K562 (cell line): ENCODE results near the gene DHX57. TPM values are rescaled to one million over a fixed set of nuclear protein-coding genes. Genes with fewer than 3 reads are reported as not detected.

ENCODE experiments used
- ARID1B ChIP-seq: fragments of 450-650 bp; IDR thresholded peaks from 2 replicates; pipeline ENCODE4 v1.6.1; 2016; ENCODE audit warnings: antibody characterized with exemption, mild to moderate bottlenecking, inconsistent platforms
- BDP1 ChIP-seq: IDR thresholded peaks from 3 replicates; pipeline ENCODE4 v1.6.1; 2011; ENCODE audit not compliant: insufficient read length, insufficient read depth
- BRF1 ChIP-seq: IDR thresholded peaks from 3 replicates; pipeline ENCODE4 v1.6.1; 2011; ENCODE audit warnings: borderline replicate concordance, mild to moderate bottlenecking; ENCODE audit not compliant: insufficient read length; ENCODE audit errors: extremely low read depth
- CAMTA2 ChIP-seq: fragments of 250-450 bp; sonication (Bioruptor Pico); conservative IDR thresholded peaks from 2 replicates; pipeline ENCODE4 v1.5.1; 2022
- CHD4 ChIP-seq: fragments of 200-600 bp; sonication (generic); IDR thresholded peaks from 3 replicates; pipeline ENCODE4 v1.6.1; 2012; ENCODE audit warnings: low read depth, mild to moderate bottlenecking, mixed read lengths, low read length, inconsistent platforms; ENCODE audit not compliant: insufficient read depth, insufficient replicate concordance, poor library complexity, severe bottlenecking
- CXXC5 ChIP-seq: fragments of 250-450 bp; sonication (Bioruptor Pico); IDR thresholded peaks from 2 replicates; pipeline ENCODE4 v1.8.0; 2022; ENCODE audit warnings: inconsistent platforms, mild to moderate bottlenecking, moderate library complexity
- DNMT1 ChIP-seq: fragments of 450-650 bp; IDR thresholded peaks from 2 replicates; pipeline ENCODE4 v1.6.1; 2016; ENCODE audit warnings: antibody characterized with exemption, mild to moderate bottlenecking
- FOSL1 ChIP-seq: fragments of 200-800 bp; sonication (Bioruptor generic); conservative IDR thresholded peaks from 2 replicates; pipeline ENCODE4 v1.6.1; 2016; ENCODE audit warnings: missing genetic modification characterization, missing compliant biosample characterization
- HIVEP1 ChIP-seq: fragments of 250-450 bp; sonication (Bioruptor Pico); IDR thresholded peaks from 2 replicates; pipeline ENCODE4 v1.4.0; 2020; ENCODE audit warnings: mild to moderate bottlenecking
- HMG20A ChIP-seq: fragments of 450-650 bp; formaldehyde crosslinking; conservative IDR thresholded peaks from 2 replicates; pipeline ENCODE4 v1.4.0; 2020; ENCODE audit warnings: mild to moderate bottlenecking, mixed read lengths
- JUN ChIP-seq, 2 experiments: sonication (generic) in 1 of 2; formaldehyde crosslinking in 1 of 2; IDR thresholded peaks; 2 replicates each; pipeline versions ENCODE4 v1.6.1 to v1.8.0; 2012 to 2022; ENCODE audit warnings: borderline replicate concordance in 2 of 2, mild to moderate bottlenecking in 2 of 2, improper control_type of control experiment in 1 of 2, low read depth in 1 of 2, low read length in 1 of 2, missing genetic modification reagents in 1 of 2
- NCOA1 ChIP-seq: fragments of 450-650 bp; IDR thresholded peaks from 2 replicates; pipeline ENCODE4 v1.6.1; 2016; ENCODE audit warnings: low read depth
- RBM17 ChIP-seq: fragments of 200-400 bp; formaldehyde crosslinking; IDR thresholded peaks from 2 replicates; pipeline ENCODE4 v1.6.1; 2017; ENCODE audit warnings: low read depth, mild to moderate bottlenecking, low read length, borderline replicate concordance
- SMAD2 ChIP-seq: fragments of 150-350 bp; IDR thresholded peaks from 2 replicates; pipeline ENCODE4 v1.6.1; 2014; ENCODE audit warnings: low read depth, mild to moderate bottlenecking, low read length
- SMAD3 ChIP-seq: fragments of 450-650 bp; formaldehyde crosslinking; conservative IDR thresholded peaks from 2 replicates; pipeline ENCODE4 v1.4.0; 2020; ENCODE audit warnings: mild to moderate bottlenecking
- SMARCC2 ChIP-seq: fragments of 450-650 bp; IDR thresholded peaks from 2 replicates; pipeline ENCODE4 v1.6.1; 2017; ENCODE audit warnings: antibody characterized with exemption, moderate library complexity, mild to moderate bottlenecking, low read depth
- TCFL5 ChIP-seq: fragments of 250-450 bp; sonication (Bioruptor Pico); conservative IDR thresholded peaks from 2 replicates; pipeline ENCODE4 v1.6.1; 2021; ENCODE audit warnings: mild to moderate bottlenecking, moderate library complexity, matching md5 sums
- ZNF253 ChIP-seq: fragments of 250-450 bp; sonication (Bioruptor Pico); conservative IDR thresholded peaks from 2 replicates; pipeline ENCODE4 v1.6.1; 2021; ENCODE audit warnings: mild to moderate bottlenecking
- ZNF445 ChIP-seq: fragments of 250-450 bp; sonication (Bioruptor Pico); IDR thresholded peaks from 2 replicates; pipeline ENCODE4 v1.4.0; 2020; ENCODE audit warnings: low read depth, mild to moderate bottlenecking, moderate library complexity
- ZNF589 ChIP-seq: fragments of 200-800 bp; sonication (Bioruptor generic); IDR thresholded peaks from 2 replicates; pipeline ENCODE4 v1.6.1; 2016; ENCODE audit warnings: low read depth, missing genetic modification characterization, missing compliant biosample characterization
- polyA plus RNA-seq, 8 experiments: library from polyadenylated mRNA; depleted of rRNA in 4 of 8; stranded (reverse) in 5 of 8; unstranded in 3 of 8; fragments of >200 nt; fragmentation: Nextera tagmentation in 2 of 8; fragmentation: Illumina TruSeq in 1 of 8; extraction: Ambion mirVana in 2 of 8; extraction: Trizol in 1 of 8; gene quantifications; 2 replicates each; pipeline versions ENCODE4 v1.2.1 to v1.2.3, GENCODE V29; 2011 to 2014; ENCODE audit warnings: inconsistent platforms in 1 of 8, missing spikeins in 1 of 8
- total RNA-seq, 7 experiments: library from RNA; depleted of rRNA in 6 of 7; stranded (reverse); fragments of >200 nt in 6 of 7; fragmentation: Illumina TruSeq in 2 of 7; extraction: Trizol in 2 of 7; gene quantifications; 2 replicates each; pipeline versions ENCODE4 v1.2.1 to v1.2.3, GENCODE V29; 2011 to 2021; ENCODE audit warnings: low replicate concordance in 1 of 7
- TF ChIP-seq, protein P1 (sequence below): fragments of 250-450 bp; sonication (Bioruptor Pico); IDR thresholded peaks from 2 replicates; pipeline ENCODE4 v1.5.0; 2020; ENCODE audit warnings: mild to moderate bottlenecking
- TF ChIP-seq, protein P2 (sequence below): fragments of 250-450 bp; sonication (Bioruptor Pico); IDR thresholded peaks from 2 replicates; pipeline ENCODE4 v1.4.0; 2020
- TF ChIP-seq, protein P3 (sequence below): IDR thresholded peaks from 2 replicates; pipeline ENCODE4 v1.6.1; 2016; ENCODE audit warnings: missing genetic modification characterization, missing compliant biosample characterization
- TF ChIP-seq, protein P4 (sequence below): fragments of 450-650 bp; formaldehyde crosslinking; IDR thresholded peaks from 2 replicates; pipeline ENCODE4 v1.4.0; 2022; ENCODE audit warnings: missing genetic modification characterization

DHX57 gene
- total and polyA plus RNA-seq, 9 of the 15 experiments (the other 6 are each of a cell fraction or from before 2014, with no cell fraction given): 7.4 to 23.6 (median 17.9) TPM

DNA sequence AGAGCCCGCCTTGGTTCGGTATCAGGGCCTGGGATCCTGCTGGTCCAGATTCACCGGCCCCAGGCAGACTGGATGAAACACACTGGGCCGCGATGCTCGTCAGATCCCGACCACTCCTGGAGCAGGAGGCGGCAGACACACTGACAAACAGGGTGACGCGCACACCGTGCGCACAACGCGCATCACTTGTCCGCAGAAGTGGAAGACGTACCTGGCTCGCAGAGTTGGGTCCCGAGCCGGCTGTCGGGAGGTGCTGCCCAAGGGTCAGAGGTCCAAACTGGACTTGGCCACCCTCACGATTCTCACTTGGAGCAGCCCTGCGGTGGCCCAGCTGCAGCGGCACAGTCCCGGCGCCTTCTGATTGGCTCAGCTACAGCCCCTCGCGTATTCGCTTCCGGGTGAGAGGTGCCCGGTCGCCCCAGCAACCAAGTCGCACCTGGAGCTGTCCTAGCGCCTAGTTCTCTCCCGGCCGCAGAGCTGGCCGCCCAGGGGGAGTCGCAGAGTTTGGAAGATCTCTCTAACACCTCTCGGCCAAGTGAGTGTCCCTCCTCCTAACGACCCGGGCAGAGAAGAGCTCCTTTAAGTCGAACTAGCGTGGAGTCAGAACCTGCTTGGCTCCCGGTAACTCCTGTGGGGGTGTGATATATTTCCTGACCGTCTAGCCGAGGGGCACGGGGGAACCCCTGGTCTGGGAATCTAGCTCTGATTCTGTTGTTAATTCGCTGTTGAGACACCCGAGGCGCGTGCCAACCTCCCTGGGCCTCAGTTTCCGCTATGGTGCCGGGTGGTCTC, at the start of gene DHX57, which contains the start of gene MORN2 (continued):
- no peak for TF ChIP-seq ARID1B
- no peak for TF ChIP-seq BRF1
- TF ChIP-seq NCOA1: no peak
- no peak for TF ChIP-seq ZNF253
- TF ChIP-seq, protein P1, sequence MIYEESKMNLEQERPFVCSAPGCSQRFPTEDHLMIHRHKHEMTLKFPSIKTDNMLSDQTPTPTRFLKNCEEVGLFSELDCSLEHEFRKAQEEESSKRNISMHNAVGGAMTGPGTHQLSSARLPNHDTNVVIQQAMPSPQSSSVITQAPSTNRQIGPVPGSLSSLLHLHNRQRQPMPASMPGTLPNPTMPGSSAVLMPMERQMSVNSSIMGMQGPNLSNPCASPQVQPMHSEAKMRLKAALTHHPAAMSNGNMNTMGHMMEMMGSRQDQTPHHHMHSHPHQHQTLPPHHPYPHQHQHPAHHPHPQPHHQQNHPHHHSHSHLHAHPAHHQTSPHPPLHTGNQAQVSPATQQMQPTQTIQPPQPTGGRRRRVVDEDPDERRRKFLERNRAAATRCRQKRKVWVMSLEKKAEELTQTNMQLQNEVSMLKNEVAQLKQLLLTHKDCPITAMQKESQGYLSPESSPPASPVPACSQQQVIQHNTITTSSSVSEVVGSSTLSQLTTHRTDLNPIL (CRISPR knock-in tag): no peak
- TF ChIP-seq BDP1: no peak
- TF ChIP-seq HIVEP1 (CRISPR knock-in tag): no peak
- no peak for TF ChIP-seq DNMT1
- no peak for TF ChIP-seq ZNF445
- TF ChIP-seq FOSL1 (tag): no peak
- no peak for TF ChIP-seq CHD4
- no peak for TF ChIP-seq HMG20A
- no peak for TF ChIP-seq SMAD2
- TF ChIP-seq, protein P2, sequence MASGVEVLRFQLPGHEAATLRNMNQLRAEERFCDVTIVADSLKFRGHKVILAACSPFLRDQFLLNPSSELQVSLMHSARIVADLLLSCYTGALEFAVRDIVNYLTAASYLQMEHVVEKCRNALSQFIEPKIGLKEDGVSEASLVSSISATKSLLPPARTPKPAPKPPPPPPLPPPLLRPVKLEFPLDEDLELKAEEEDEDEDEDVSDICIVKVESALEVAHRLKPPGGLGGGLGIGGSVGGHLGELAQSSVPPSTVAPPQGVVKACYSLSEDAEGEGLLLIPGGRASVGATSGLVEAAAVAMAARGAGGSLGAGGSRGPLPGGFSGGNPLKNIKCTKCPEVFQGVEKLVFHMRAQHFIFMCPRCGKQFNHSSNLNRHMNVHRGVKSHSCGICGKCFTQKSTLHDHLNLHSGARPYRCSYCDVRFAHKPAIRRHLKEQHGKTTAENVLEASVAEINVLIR (CRISPR knock-in tag): no peak
- TF ChIP-seq CXXC5 (CRISPR knock-in tag): peak; percentile 93
- TF ChIP-seq, protein P3, sequence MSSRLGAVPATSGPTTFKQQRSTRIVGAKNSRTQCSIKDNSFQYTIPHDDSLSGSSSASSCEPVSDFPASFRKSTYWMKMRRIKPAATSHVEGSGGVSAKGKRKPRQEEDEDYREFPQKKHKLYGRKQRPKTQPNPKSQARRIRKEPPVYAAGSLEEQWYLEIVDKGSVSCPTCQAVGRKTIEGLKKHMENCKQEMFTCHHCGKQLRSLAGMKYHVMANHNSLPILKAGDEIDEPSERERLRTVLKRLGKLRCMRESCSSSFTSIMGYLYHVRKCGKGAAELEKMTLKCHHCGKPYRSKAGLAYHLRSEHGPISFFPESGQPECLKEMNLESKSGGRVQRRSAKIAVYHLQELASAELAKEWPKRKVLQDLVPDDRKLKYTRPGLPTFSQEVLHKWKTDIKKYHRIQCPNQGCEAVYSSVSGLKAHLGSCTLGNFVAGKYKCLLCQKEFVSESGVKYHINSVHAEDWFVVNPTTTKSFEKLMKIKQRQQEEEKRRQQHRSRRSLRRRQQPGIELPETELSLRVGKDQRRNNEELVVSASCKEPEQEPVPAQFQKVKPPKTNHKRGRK (tag): no peak
- TF ChIP-seq TCFL5: no peak
- TF ChIP-seq, protein P4, sequence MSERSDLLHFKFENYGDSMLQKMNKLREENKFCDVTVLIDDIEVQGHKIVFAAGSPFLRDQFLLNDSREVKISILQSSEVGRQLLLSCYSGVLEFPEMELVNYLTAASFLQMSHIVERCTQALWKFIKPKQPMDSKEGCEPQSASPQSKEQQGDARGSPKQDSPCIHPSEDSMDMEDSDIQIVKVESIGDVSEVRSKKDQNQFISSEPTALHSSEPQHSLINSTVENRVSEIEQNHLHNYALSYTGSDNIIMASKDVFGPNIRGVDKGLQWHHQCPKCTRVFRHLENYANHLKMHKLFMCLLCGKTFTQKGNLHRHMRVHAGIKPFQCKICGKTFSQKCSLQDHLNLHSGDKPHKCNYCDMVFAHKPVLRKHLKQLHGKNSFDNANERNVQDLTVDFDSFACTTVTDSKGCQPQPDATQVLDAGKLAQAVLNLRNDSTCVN: no peak
- no peak for TF ChIP-seq ZNF589 (CRISPR knock-in tag)
- no peak for TF ChIP-seq RBM17
- TF ChIP-seq JUN (IDR thresholded peaks at IDR 0.05; ENCODE audit: borderline replicate concordance, low read depth, low read length): no peak
- no peak; the same call in 1 of the 2 replicates for TF ChIP-seq JUN (CRISPR knock-in tag; IDR thresholded peaks at IDR 0.05; ENCODE audit: borderline replicate concordance)
- no peak for TF ChIP-seq CAMTA2
- no peak for TF ChIP-seq SMARCC2
- no peak for TF ChIP-seq SMAD3 (CRISPR knock-in tag)
